ENCODE data around the gene TMEM154.

GRCh38 chr4:152601156-152601555 lies 78.6 kb downstream of the TMEM154 start:
- TF ChIP-seq POLR2A (IDR thresholded peaks at IDR 0.05) (no peak), CTCF (IDR thresholded peaks at IDR 0.05) (no peak)

Data from sigmoid colon (tissue), 3 donors.